ENCODE results near the gene ABI3BP. TPM values are rescaled to one million over a fixed set of nuclear protein-coding genes. Genes with fewer than 3 reads are reported as not detected.

Gene ABI3BP
- total RNA-seq, 1 experiment from 2014 or later: 23.4 TPM

- ChIA-PET POLR2A (ENCODE audit: unreplicated experiment) (no interaction called here), CTCF (no interaction called here)
- TF ChIP-seq EZH2 (IDR thresholded peaks at IDR 0.05; ENCODE audit: low read length, unreplicated experiment) (no peak), EZH2phosphoT487 (IDR thresholded peaks at IDR 0.05; ENCODE audit: borderline replicate concordance, low read length) (no peak)
- TF ChIP-seq, protein P1, sequence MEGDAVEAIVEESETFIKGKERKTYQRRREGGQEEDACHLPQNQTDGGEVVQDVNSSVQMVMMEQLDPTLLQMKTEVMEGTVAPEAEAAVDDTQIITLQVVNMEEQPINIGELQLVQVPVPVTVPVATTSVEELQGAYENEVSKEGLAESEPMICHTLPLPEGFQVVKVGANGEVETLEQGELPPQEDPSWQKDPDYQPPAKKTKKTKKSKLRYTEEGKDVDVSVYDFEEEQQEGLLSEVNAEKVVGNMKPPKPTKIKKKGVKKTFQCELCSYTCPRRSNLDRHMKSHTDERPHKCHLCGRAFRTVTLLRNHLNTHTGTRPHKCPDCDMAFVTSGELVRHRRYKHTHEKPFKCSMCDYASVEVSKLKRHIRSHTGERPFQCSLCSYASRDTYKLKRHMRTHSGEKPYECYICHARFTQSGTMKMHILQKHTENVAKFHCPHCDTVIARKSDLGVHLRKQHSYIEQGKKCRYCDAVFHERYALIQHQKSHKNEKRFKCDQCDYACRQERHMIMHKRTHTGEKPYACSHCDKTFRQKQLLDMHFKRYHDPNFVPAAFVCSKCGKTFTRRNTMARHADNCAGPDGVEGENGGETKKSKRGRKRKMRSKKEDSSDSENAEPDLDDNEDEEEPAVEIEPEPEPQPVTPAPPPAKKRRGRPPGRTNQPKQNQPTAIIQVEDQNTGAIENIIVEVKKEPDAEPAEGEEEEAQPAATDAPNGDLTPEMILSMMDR (conservative IDR thresholded peaks at IDR 0.05; ENCODE audit: low read depth, low read length): no peak
- Histone ChIP-seq H3K9me3 (ENCODE audit: low read length) (no peaks in the 10 kb centered on the region), H3K4me3 (ENCODE audit: low read length) (no peak overlapping the region), H4K20me1 (ENCODE audit: low read length) (no peaks in the 10 kb centered on the region), H3K36me3 (ENCODE audit: low read depth, low read length) (no peaks in the 10 kb centered on the region), H3K9me2 (replicated peaks; ENCODE audit: low read length) (0 out of 2 replicates have a peak, but pooled peaks cover 4% of the 10 kb centered on the region), H3F3A (ENCODE audit: low read length, unreplicated experiment) (no peaks in the 10 kb centered on the region), H3K27me3 (ENCODE audit: low read length) (no peaks in the 10 kb centered on the region), H2AFZ (ENCODE audit: low read length) (no peak overlapping the region), H3K9ac (ENCODE audit: low read length) (no peak overlapping the region), H3K79me2 (ENCODE audit: low read length) (no peaks in the 10 kb centered on the region), H3K27ac (ENCODE audit: low read length) (no peak overlapping the region), H3K4me2 (ENCODE audit: low read length) (no peak overlapping the region), H3K4me1 (ENCODE audit: insufficient read depth, low read length) (no peaks in the 10 kb centered on the region)
- no TSS peak for BruUV-seq (replicated peaks)
- ATAC-seq (no peak), DNase-seq (no peak)
- intact Hi-C loops (cut with micrococcal nuclease): no loop called here
Observed at GRCh38 chr3:100941041-100941440, 52.2 kb downstream of the ABI3BP start.

DNA sequence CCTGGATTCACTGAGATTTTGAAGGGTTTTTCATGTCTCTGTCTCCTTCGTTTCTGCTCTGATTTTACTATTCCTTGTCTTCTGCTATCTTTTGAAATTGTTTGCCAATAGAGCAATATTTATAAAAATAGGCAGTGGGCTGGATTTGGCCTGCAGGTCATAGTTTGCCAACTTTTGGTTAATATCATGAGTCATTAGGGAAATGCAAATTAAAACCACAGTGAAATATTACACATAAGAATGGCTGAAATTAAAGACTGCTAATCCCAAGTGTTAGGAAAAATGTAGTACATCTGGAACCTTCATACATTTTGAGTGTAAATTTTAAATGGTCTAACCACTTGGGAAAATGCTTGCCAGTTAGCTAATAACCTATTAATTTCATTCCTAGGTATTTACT, 56.3 kb downstream of the ABI3BP start:
- no peak for ATAC-seq

DNA sequence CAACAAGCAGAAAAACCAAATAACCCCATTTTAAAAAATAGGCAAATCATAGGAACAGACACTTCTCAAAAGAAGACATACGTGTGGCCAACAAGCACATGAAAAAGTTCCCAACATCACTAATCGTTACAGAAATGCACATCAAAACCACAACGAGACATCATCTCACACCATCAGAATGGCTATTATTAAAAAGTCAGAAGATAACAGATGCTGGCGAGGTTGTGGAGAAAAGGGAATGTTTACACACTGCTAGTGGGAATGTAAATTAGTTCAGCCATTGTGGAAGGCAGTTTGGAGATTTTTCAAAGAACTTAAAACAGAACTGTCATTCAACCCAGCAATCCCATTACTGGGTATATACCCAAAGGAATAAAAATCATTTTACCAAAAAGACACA, 60.7 kb downstream of the ABI3BP start:
- ATAC-seq (no peak), DNase-seq (no peak)
- POLR2A ChIA-PET (ENCODE audit: unreplicated experiment): no interaction called here
- Histone ChIP-seq H3K4me1 (ENCODE audit: insufficient read depth, low read length) (no peaks in the 10 kb centered on the region), H3K9ac (ENCODE audit: low read length) (no peak overlapping the region), H3K9me2 (replicated peaks; ENCODE audit: low read length) (no peaks in the 10 kb centered on the region), H3K36me3 (ENCODE audit: low read depth, low read length) (no peaks in the 10 kb centered on the region), H3F3A (ENCODE audit: low read length, unreplicated experiment) (no peaks in the 10 kb centered on the region), H4K20me1 (ENCODE audit: low read length) (no peaks in the 10 kb centered on the region), H3K4me2 (ENCODE audit: low read length) (no peak overlapping the region), H3K4me3 (ENCODE audit: low read length) (no peak overlapping the region), H3K79me2 (ENCODE audit: low read length) (no peaks in the 10 kb centered on the region), H3K27me3 (ENCODE audit: low read length) (no peaks in the 10 kb centered on the region), H2AFZ (ENCODE audit: low read length) (no peak overlapping the region), H3K27ac (ENCODE audit: low read length) (no peak overlapping the region), H3K9me3 (ENCODE audit: low read length) (no peaks in the 10 kb centered on the region)
- intact Hi-C loops (cut with micrococcal nuclease): no loop called here
- no TSS peak for BruUV-seq (replicated peaks)
- no peak for TF ChIP-seq EZH2 (IDR thresholded peaks at IDR 0.05; ENCODE audit: low read length, unreplicated experiment)
- TF ChIP-seq EZH2phosphoT487 (IDR thresholded peaks at IDR 0.05; ENCODE audit: borderline replicate concordance, low read length): no peak
- TF ChIP-seq, protein P1 (conservative IDR thresholded peaks at IDR 0.05; ENCODE audit: low read depth, low read length): no peak
- CTCF ChIA-PET: no interaction called here

More for the DNA sequence above, 56.3 kb downstream of the ABI3BP start:
- ChIA-PET POLR2A (ENCODE audit: unreplicated experiment) (no interaction called here), CTCF (no interaction called here)
- H3K9ac ChIP-seq (ENCODE audit: low read length): no peak overlapping the region
- DNase-seq: peak; percentile 16
- H3K4me2 ChIP-seq (ENCODE audit: low read length): no peak overlapping the region
- H3F3A ChIP-seq (ENCODE audit: low read length, unreplicated experiment): no peaks in the 10 kb centered on the region
- intact Hi-C loops (cut with micrococcal nuclease): no loop called here
- H2AFZ ChIP-seq (ENCODE audit: low read length): no peak overlapping the region
- H3K27me3 ChIP-seq (ENCODE audit: low read length): no peaks in the 10 kb centered on the region
- H3K36me3 ChIP-seq (ENCODE audit: low read depth, low read length): no peaks in the 10 kb centered on the region
- no peak overlapping the region for H3K4me3 ChIP-seq (ENCODE audit: low read length)
- no peaks in the 10 kb centered on the region for H4K20me1 ChIP-seq (ENCODE audit: low read length)
- H3K4me1 ChIP-seq (ENCODE audit: insufficient read depth, low read length): no peaks in the 10 kb centered on the region
- BruUV-seq (replicated peaks): no TSS peak
- no peak overlapping the region for H3K27ac ChIP-seq (ENCODE audit: low read length)
- no peaks in the 10 kb centered on the region for H3K9me2 ChIP-seq (replicated peaks; ENCODE audit: low read length)
- H3K9me3 ChIP-seq (ENCODE audit: low read length): no peaks in the 10 kb centered on the region
- no peaks in the 10 kb centered on the region for H3K79me2 ChIP-seq (ENCODE audit: low read length)
- TF ChIP-seq, protein P1 (conservative IDR thresholded peaks at IDR 0.05; ENCODE audit: low read depth, low read length): no peak
- TF ChIP-seq EZH2 (IDR thresholded peaks at IDR 0.05; ENCODE audit: low read length, unreplicated experiment): no peak
- no peak for TF ChIP-seq EZH2phosphoT487 (IDR thresholded peaks at IDR 0.05; ENCODE audit: borderline replicate concordance, low read length)
